ENCODE measurements around the gene ZNF860. TPM values are rescaled to one million over a fixed set of nuclear protein-coding genes. Genes with fewer than 3 reads are reported as not detected.

ZNF860 gene
- total RNA-seq, 1 donor from 2014 or later: 2.0 TPM

DNA sequence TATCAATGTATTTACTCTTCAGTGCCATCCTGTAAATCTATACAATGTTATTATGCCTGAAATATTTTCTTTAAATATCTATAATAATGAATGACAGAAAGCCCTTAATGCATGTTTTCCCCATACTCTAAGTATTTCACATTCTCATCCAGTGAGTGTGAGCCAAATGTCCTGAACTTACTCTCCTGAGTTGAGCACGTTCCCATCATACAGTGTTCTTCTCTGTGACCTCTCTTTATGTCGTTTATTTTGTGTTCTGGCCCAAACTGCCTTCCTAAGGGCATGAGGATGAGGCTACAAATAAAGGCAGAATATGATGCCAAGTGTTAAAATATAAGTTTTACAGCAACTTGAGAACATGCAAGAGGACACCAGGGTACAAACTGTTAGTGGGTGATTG is 3.8 kb upstream of the ZNF860 start:
- no peak for TF ChIP-seq POLR2A (IDR thresholded peaks at IDR 0.05)
- Histone ChIP-seq H3K4me1 (peaks cover 22% of the 10 kb centered on the region), H3K4me3 (no peak overlapping the region), H3K27me3 (no peaks in the 10 kb centered on the region), H3K27ac (no peak overlapping the region), H3K36me3 (no peaks in the 10 kb centered on the region), H3K9me3 (no peaks in the 10 kb centered on the region)
- no peak for DNase-seq (ENCODE audit: extremely low spot score in 2 of 2)
- intact Hi-C loops (cut with DNase I): no loop called here

DNA sequence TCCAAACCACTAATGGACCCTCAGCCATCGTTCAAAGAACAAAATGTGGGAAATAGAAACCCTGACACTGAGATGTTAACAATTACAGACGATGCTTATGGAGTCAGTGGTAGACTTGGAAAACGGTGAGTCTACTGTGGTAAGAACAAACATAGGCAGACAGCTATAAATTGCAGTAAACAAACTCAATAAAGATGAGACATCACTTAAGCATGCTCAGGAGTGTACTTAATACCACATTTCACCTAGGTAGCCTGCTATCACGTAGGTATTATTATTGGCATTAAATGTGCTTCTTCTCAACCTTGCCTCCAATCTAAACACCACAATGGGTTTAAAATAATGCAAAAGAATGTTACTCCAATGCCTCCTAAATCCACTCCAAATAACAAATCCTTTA is 3.0 kb upstream of the ZNF860 start:
- H3K27ac ChIP-seq: no peak overlapping the region
- intact Hi-C loops (cut with DNase I): no loop called here

DNA sequence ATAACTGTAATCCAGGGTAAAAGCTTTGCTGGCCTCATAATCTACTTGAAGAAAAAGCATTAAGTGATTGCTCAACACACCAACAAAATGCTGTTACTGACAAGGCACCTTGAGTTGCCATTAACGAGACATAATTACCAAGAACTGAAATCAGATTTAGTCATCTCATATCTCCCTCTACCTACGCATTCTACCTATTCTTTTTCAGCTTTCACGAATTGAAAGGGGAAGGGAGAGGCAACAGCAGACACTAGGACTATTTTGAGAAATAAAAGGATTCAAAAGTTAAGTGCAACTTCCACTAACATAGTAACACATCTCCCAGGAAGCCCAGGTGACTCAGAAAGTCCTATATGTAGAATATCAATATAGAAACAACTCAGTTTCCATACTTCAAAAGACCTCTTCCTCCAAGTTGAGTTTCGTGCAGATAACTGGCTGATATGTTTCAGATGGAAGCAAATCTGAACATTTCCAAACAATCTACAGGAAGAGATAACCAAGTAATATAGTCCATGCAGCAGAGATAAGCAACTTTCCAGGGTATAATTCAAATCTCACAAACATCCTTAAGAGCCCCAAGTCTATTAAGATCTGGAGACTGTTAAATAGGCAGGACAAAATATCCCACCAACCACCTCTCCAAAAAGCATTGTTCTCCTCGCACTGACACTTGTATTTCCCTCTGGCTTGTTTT is 2.4 kb upstream of the ZNF860 start:
- intact Hi-C loops (cut with DNase I): no loop called here
- H3K27ac ChIP-seq: no peak overlapping the region
- no peaks in the 10 kb centered on the region for H3K9me3 ChIP-seq
- H3K4me3 ChIP-seq: peak overlapping the region in 1 of 2 donors; percentile 78
- peaks cover 22% of the 10 kb centered on the region for H3K4me1 ChIP-seq
- H3K27me3 ChIP-seq: no peaks in the 10 kb centered on the region
- TF ChIP-seq POLR2AphosphoS5 (IDR thresholded peaks at IDR 0.05; ENCODE audit: insufficient read depth in 1 of 2, low read depth in 1 of 2) (no peak), POLR2A (IDR thresholded peaks at IDR 0.05) (no peak)
- TF ChIP-seq, protein P1, sequence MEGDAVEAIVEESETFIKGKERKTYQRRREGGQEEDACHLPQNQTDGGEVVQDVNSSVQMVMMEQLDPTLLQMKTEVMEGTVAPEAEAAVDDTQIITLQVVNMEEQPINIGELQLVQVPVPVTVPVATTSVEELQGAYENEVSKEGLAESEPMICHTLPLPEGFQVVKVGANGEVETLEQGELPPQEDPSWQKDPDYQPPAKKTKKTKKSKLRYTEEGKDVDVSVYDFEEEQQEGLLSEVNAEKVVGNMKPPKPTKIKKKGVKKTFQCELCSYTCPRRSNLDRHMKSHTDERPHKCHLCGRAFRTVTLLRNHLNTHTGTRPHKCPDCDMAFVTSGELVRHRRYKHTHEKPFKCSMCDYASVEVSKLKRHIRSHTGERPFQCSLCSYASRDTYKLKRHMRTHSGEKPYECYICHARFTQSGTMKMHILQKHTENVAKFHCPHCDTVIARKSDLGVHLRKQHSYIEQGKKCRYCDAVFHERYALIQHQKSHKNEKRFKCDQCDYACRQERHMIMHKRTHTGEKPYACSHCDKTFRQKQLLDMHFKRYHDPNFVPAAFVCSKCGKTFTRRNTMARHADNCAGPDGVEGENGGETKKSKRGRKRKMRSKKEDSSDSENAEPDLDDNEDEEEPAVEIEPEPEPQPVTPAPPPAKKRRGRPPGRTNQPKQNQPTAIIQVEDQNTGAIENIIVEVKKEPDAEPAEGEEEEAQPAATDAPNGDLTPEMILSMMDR (IDR thresholded peaks at IDR 0.05): no peak
- DNase-seq (ENCODE audit: extremely low spot score in 2 of 2): no peak
- no peaks in the 10 kb centered on the region for H3K36me3 ChIP-seq

More for the DNA sequence above, 3.0 kb upstream of the ZNF860 start:
- DNase-seq (ENCODE audit: extremely low spot score in 2 of 2): no peak
- no peaks in the 10 kb centered on the region for H3K9me3 ChIP-seq
- H3K27me3 ChIP-seq: no peaks in the 10 kb centered on the region
- peaks cover 22% of the 10 kb centered on the region for H3K4me1 ChIP-seq
- no peaks in the 10 kb centered on the region for H3K36me3 ChIP-seq
- TF ChIP-seq POLR2AphosphoS5 (IDR thresholded peaks at IDR 0.05; ENCODE audit: insufficient read depth in 1 of 2, low read depth in 1 of 2) (no peak), POLR2A (IDR thresholded peaks at IDR 0.05) (no peak)
- TF ChIP-seq, protein P1 (IDR thresholded peaks at IDR 0.05): no peak
- H3K4me3 ChIP-seq: no peak overlapping the region

DNA sequence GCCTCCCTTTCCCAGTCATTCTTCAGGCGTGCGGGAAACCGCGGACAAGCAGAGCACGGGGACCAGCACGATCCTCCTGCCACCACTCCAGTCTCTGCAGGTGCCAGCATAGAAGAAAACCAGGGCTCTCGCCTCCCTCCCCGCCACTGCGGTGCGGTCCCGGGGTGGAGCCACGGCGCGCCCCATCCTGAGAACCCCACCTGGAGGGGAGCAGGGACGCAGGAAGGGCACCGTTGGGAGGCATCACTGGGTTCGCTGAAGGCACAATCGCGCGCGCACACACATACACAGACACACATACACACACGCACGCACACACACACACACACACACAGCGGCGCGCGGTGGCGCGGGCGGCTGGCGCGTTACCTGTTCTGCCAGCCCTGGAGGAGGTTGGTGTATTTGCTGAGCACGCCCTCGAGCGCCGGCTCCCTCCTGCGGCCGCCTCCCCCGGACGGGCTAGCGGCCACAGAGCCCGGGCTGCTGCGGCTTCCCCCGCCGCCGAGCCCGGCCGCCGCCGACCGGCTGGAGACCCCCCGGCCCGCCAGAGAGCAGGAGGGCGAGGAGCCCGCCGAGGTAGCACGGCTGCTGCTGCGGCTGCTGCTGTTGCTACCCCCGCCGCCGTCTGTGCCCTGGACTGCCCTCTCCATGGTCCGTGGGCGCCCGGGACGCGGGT is 882 bp upstream of the ZNF860 start:
- intact Hi-C loops (cut with DNase I): no loop called here
- H3K27ac ChIP-seq: peak overlapping the region; percentile 90
- H3K36me3 ChIP-seq: no peaks in the 10 kb centered on the region
- H3K4me1 ChIP-seq: peaks cover 22% of the 10 kb centered on the region
- TF ChIP-seq POLR2A (IDR thresholded peaks at IDR 0.05): no peak
- peak in 1 of 2 donors; percentile 47 for TF ChIP-seq POLR2AphosphoS5 (IDR thresholded peaks at IDR 0.05; ENCODE audit: insufficient read depth in 1 of 2, low read depth in 1 of 2)
- TF ChIP-seq, protein P1 (IDR thresholded peaks at IDR 0.05): no peak
- peak overlapping the region; percentile 78 to 89 for H3K4me3 ChIP-seq
- no peaks in the 10 kb centered on the region for H3K9me3 ChIP-seq
- no peak for DNase-seq (ENCODE audit: extremely low spot score in 2 of 2)
- no peaks in the 10 kb centered on the region for H3K27me3 ChIP-seq

DNA sequence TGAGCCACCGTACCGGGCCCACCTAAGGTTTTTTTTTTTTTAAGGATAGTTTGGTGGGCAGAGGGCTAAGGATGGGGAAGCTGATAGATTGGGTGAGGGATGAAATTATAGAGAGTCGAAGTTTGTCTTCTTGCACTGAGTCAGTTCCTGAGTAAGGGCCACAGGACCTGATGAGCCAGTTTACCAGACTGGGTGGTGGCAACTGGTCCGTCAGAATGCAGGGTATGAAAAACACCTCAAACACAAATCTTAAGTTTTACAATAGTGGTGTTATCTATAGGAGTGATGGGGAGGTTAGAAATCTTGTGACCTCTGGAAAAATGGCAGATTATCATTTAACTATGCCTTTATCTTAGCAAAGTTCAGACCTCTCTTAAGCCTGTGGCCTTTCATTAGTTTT is 2.8 kb downstream of the ZNF860 start:
- Histone ChIP-seq H3K9me3 (no peaks in the 10 kb centered on the region), H3K4me1 (peaks cover 21% of the 10 kb centered on the region), H3K27me3 (no peaks in the 10 kb centered on the region), H3K4me3 (no peak overlapping the region), H3K36me3 (no peaks in the 10 kb centered on the region), H3K27ac (no peak overlapping the region)
- no peak for DNase-seq (ENCODE audit: extremely low spot score in 2 of 2)
- TF ChIP-seq, protein P1 (IDR thresholded peaks at IDR 0.05): no peak
- peak in 1 of 2 donors; percentile 9 for TF ChIP-seq POLR2AphosphoS5 (IDR thresholded peaks at IDR 0.05; ENCODE audit: insufficient read depth in 1 of 2, low read depth in 1 of 2)
- intact Hi-C loops (cut with DNase I): no loop called here
